ENCODE data around the gene PDC. TPM values are rescaled to one million over a fixed set of nuclear protein-coding genes. Genes with fewer than 3 reads are reported as not detected.

The PDC gene
- not detected in 2 replicates for total RNA-seq

GRCh38 chr1:186461014-186461413 lies at the start of gene PDC:
Gene PDC, minus strand, starts transcription at chr1:186461114. Its CDS starts 11,655 bp downstream, at chr1:186449459.

Other genes with a start within 250 kb of the PDC start
- 0.93 and 3.1 TPM in 2 replicates for gene PRG4, start 164.8 kb downstream of the PDC start, total RNA-seq
- 29.1 and 45.4 TPM in 2 replicates for gene TPR, start 85.9 kb downstream of the PDC start, total RNA-seq
- 6.9 and 14.9 TPM in 2 replicates for gene ODR4, start 85.3 kb downstream of the PDC start, total RNA-seq
- 10.3 and 55.0 TPM in 2 replicates for gene PTGS2, start 219.3 kb upstream of the PDC start, total RNA-seq

All from pericardium fibroblast (primary cell).